Common myeloid progenitor, CD34-positive (primary cell): ENCODE results near the gene ANO2.

ENCODE experiments used
- CTCF ChIA-PET: fragments of 350-600 bp; sonication (Branson Sonifier 250); formaldehyde crosslinking; loops from one replicate; lab custom pipeline; 2021; ENCODE audit warnings: antibody characterized with exemption; lab: Charles Lee
- POLR2A ChIA-PET: fragments of 350-600 bp; sonication (Branson Sonifier 250); formaldehyde crosslinking; loops from one replicate; lab custom pipeline; 2021; ENCODE audit warnings: antibody characterized with exemption; lab: Charles Lee
- DNase-seq, 3 donors: peaks; one replicate each; pipeline versions ENCODE4 v3.0.0 to v3.0.0-alpha.2; 2013
- H3K27ac ChIP-seq, 2 experiments: 1 replicate in 1 of 2; 2 replicates in 1 of 2; pipeline ENCODE4 v1.7.0; 2013; ENCODE audit warnings: inconsistent platforms in 2 of 2, low read length in 2 of 2, mild to moderate bottlenecking in 2 of 2, low read depth in 1 of 2, moderate library complexity in 1 of 2; ENCODE audit not compliant: severe bottlenecking in 2 of 2, insufficient read depth in 1 of 2, poor library complexity in 1 of 2
- H3K27me3 ChIP-seq, 5 experiments: replicated peaks in 2 of 5; 1 replicate in 3 of 5; 2 replicates in 2 of 5; pipeline versions ENCODE4 v1.6.1 to v1.7.0; 2013; ENCODE audit warnings: low read length in 4 of 5, mild to moderate bottlenecking in 2 of 5, moderate library complexity in 2 of 5, inconsistent platforms in 1 of 5; ENCODE audit not compliant: insufficient read depth in 5 of 5, control insufficient read depth in 4 of 5
- H3K36me3 ChIP-seq, 4 experiments: 1 replicate in 2 of 4; 2 replicates in 2 of 4; pipeline versions ENCODE4 v1.6.1 to v1.7.0; 2013; ENCODE audit warnings: low read length in 3 of 4, control low read depth in 1 of 4, mild to moderate bottlenecking in 1 of 4; ENCODE audit not compliant: control insufficient read depth in 4 of 4, insufficient read depth in 4 of 4
- H3K4me1 ChIP-seq, 4 experiments: 1 replicate in 3 of 4; 2 replicates in 1 of 4; pipeline versions ENCODE4 v1.6.1 to v1.7.1; 2013; ENCODE audit warnings: low read length in 3 of 4, mild to moderate bottlenecking in 3 of 4, control low read depth in 1 of 4, inconsistent platforms in 1 of 4, moderate library complexity in 1 of 4; ENCODE audit not compliant: control insufficient read depth in 4 of 4, insufficient read depth in 4 of 4; ENCODE audit errors: control extremely low read depth in 1 of 4
- H3K4me3 ChIP-seq, 7 experiments: 1 replicate in 4 of 7; 2 replicates in 3 of 7; pipeline versions ENCODE4 v1.5.1 to v1.7.0; 2013; ENCODE audit warnings: mild to moderate bottlenecking in 7 of 7, low read length in 6 of 7, moderate library complexity in 6 of 7, inconsistent platforms in 2 of 7, low read depth in 2 of 7, control low read depth in 1 of 7; ENCODE audit not compliant: insufficient read depth in 4 of 7, control insufficient read depth in 1 of 7; ENCODE audit errors: extremely low read depth in 1 of 7
- H3K9me3 ChIP-seq, 5 experiments: 1 replicate in 4 of 5; 2 replicates in 1 of 5; pipeline versions ENCODE4 v1.6.1 to v1.7.1; 2013; ENCODE audit warnings: low read length in 4 of 5, mild to moderate bottlenecking in 2 of 5, inconsistent platforms in 1 of 5, low read depth in 1 of 5, moderate library complexity in 1 of 5; ENCODE audit not compliant: control insufficient read depth in 4 of 5, insufficient read depth in 2 of 5; ENCODE audit errors: control extremely low read depth in 1 of 5
- WGBS: methylation state at CpG from one replicate; pipeline ENCODE4 v1.1.5; 2013; ENCODE audit not compliant: insufficient coverage; 5-methylcytosine and 5-hydroxymethylcytosine counted together

Gene ANO2

DNA sequence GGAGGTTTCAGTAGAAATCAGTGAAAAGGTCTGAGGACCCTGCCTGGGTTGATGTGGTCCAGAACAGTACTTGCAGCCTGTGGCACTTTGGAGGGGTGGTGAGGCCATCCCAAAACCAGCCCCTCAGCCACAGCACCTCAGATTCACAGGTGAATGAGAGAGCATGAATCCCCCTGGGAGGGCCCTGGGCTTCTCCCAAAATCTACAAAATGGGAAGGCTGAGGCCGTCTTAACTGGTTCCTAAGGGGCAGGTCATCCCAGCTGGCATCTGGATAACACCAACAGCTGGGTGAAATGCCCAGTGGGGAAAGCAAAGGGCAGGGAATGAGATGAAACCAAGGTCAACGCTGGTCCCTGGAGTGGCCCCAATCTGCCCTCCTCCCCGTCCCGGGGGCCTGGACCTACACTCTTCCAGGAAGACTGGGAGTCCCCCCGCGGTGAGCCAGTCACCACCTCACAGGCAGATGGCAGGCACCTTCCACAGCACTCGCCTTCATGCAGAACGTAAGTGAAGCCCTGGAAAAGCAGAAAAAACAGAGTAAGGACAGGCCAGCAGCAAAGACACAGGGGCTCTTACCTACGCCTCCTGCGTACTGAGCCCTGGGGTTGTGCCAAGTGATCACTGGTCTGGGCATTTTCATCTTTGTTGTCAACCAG lies 26.3 kb upstream of the ANO2 start:
- H3K27ac ChIP-seq = no peak overlapping the region
- H3K4me3 ChIP-seq = no peak overlapping the region
- no peaks in the 10 kb centered on the region for H3K27me3 ChIP-seq
- H3K9me3 ChIP-seq = no peaks in the 10 kb centered on the region
- WGBS = 99% methylated on average over 10 of the region's 10 CpGs
- CTCF ChIA-PET = interaction anchor here (1.0 to 3.9 kb wide), 3 partner anchors 17 to 68 kb away, joined by 3 to 19 read pairs (median 6); no protein-coding TSS in a partner anchor
- H3K4me1 ChIP-seq = no peaks in the 10 kb centered on the region
- DNase-seq = no peak
- POLR2A ChIA-PET = no interaction called here
- H3K36me3 ChIP-seq = no peaks in the 10 kb centered on the region

DNA sequence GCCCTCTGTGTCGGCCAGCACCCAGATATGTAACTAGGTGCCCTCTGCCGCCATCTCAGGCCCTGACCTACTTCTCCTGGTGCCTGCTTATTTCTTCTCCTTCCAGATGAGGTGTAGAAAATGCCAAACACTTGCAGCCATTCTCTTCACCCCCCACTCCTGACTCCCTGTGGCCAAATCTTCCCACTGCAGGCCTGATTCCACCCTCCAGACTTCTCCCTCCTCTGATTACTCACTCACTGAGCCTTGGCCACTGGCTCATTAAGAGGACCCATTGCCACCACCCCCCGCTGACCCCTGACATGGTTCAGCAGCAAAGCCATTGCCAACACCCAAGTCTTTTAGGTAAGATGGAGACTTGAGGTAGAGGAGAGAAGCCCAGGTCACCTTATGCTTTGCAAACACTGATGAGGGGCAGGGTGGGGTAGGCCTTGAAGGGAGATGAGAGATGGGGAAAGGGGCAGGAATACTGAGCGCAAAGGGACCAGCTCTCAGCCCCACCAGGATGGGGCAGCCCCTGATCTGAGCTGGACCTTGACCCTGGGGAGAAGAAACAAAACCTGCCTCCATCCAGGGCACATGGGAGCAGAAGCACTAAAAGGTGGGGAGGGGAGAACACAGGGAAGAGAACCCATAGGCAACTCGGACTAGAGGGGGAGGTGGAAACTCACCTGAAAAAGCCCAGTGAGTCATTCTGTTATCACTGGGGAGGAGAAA lies 25.1 kb upstream of the ANO2 start:
- ChIA-PET POLR2A (no interaction called here), CTCF (interaction anchor here (1.1 to 1.2 kb wide), 2 partner anchors 18 to 69 kb away, joined by 3 to 5 read pairs; no protein-coding TSS in a partner anchor)
- no peaks in the 10 kb centered on the region for H3K9me3 ChIP-seq
- no peaks in the 10 kb centered on the region for H3K36me3 ChIP-seq
- no peak overlapping the region for H3K27ac ChIP-seq
- DNase-seq = no peak
- H3K27me3 ChIP-seq = no peaks in the 10 kb centered on the region
- H3K4me1 ChIP-seq = no peaks in the 10 kb centered on the region
- 98% methylated on average over 4 of the region's 5 CpGs for WGBS
- no peak overlapping the region for H3K4me3 ChIP-seq

DNA sequence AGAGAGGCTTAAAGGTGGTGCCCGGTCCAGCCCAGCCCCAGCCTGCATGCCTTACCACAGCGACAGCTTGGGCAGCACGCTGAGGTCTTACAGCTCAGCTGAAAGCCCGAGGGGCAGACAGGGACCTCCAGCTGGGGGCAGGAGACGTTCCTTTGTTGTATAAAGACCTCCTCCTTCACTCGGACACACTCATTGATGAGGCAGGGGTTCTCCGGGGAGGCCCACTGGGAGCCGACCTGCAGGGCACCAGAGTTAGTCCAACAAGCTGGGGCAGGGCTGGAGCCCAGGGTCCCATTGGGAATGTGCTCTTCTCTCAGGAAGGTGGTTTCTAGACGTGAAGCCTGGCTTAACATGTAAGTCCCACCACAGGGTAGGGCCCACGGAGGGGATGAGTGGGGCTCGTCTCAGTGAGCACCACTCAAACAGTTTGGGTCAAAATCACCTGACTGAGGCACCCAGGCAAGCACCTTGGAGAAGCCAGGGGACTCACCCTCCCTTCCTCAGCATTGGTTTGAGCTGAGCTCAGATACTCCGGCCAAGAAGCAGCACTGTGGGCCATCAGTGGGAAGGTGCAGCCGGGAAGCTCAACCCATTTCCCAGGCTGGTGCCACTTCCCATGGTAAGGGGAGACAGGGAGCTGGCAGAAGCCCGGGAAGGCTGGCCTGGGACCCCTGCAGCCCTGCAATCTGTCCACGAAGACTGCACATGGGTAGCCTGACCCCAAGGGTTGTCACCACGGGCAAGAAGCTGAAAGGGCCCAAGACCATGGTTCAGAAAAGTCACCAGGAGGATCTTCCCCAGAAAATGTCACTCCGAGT lies 24.3 kb upstream of the ANO2 start:
- H3K9me3 ChIP-seq = no peaks in the 10 kb centered on the region
- POLR2A ChIA-PET = no interaction called here
- H3K4me3 ChIP-seq = no peak overlapping the region
- H3K27me3 ChIP-seq = no peaks in the 10 kb centered on the region
- no peak overlapping the region for H3K27ac ChIP-seq
- CTCF ChIA-PET = interaction anchor here (1.1 to 1.2 kb wide), 2 partner anchors 19 to 69 kb away, joined by 3 to 5 read pairs; no protein-coding TSS in a partner anchor
- WGBS = 94% methylated on average over 16 of the region's 17 CpGs
- no peaks in the 10 kb centered on the region for H3K36me3 ChIP-seq
- no peak for DNase-seq
- H3K4me1 ChIP-seq = peaks cover 0 to 6% (median 0%) of the 10 kb centered on the region in 4 experiments

DNA sequence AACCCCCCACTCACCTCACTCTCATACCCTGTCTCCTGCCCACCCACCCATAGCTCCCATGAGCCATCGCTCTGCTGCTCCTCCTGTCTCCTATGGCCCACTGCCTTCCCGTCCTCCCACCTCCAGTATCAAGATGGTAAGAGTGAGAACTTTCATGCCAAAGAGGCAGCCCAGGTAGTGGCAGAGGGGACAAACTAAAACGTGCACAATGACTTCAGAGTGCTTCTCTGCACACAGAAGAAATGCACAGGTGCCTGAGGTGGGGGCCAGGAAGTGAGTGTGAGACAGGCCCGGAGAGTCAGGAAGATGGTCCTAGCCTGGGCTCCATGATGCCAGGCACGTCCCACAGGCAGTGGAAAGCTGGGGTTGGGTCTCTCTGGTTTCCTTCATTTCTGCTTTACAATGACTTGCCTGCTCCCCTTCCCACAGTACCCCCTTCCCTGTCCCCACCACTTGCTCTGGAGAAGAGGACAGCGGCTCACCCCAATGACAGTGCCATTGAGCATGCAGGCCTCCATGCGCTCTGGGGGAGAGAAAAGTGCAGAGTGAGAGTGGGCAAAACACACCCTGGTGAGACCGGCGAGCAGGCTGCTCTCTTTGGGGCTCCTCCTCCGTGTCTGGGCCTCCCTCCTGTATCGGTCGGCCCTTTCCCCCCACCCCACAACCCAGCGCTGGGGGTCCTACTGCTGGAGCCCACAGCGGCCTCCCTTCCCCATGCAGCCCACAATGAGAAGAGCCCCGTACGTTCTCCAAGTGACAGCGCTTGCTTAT lies 22.8 kb upstream of the ANO2 start:
- Histone ChIP-seq H3K36me3 (no peaks in the 10 kb centered on the region), H3K27me3 (no peaks in the 10 kb centered on the region), H3K4me3 (no peak overlapping the region), H3K4me1 (peaks cover 0 to 6% (median 0%) of the 10 kb centered on the region in 4 experiments), H3K27ac (no peak overlapping the region), H3K9me3 (no peaks in the 10 kb centered on the region)
- POLR2A ChIA-PET = no interaction called here
- no peak for DNase-seq
- CTCF ChIA-PET = interaction anchor here (0.6 to 2.4 kb wide), 2 partner anchors 20 to 23 kb away, joined by 3 to 12 read pairs; no protein-coding TSS in a partner anchor
- 96% methylated on average over 6 of the region's 17 CpGs for WGBS

DNA sequence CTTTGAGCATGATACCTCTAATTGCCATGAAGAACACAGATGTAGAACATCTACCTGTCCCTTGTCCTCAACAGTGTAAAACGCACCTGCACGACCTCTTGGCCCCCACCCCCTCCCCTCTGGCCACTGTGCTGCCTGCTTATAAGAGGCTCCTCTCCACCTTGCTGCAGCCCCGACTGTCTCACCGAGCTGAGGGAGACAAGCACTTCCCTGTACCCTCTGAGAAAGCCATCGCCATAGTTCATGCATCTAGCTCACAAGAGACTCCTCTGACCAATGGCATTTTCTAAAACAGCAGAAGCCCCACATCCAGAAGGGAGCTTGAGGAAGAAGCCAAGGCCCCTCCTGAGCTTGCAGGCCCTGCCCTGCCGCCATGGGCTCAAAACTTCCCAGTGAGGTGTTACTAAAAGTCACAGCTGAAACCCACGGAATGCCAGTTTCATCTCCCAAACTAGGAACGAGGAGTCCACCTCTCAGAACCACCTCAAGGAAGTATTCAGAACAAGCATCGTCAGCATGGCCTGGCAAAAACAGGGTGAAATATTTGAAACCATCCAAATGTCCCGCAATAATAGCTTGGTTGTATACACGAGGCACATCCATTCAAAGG lies 21.5 kb upstream of the ANO2 start:
- no peaks in the 10 kb centered on the region for H3K9me3 ChIP-seq
- CTCF ChIA-PET = interaction anchor here (0.8 to 3.7 kb wide), 11 partner anchors 15 to 222 kb away, joined by 3 to 20 read pairs (median 4); partner anchors contain the start of gene ANO2
- H3K36me3 ChIP-seq = no peaks in the 10 kb centered on the region
- H3K27ac ChIP-seq = no peak overlapping the region
- POLR2A ChIA-PET = no interaction called here
- H3K4me3 ChIP-seq = no peak overlapping the region
- WGBS = 95% methylated on average over 11 of the region's 11 CpGs
- no peak for DNase-seq
- H3K27me3 ChIP-seq = no peaks in the 10 kb centered on the region
- H3K4me1 ChIP-seq = peaks cover 0 to 6% (median 0%) of the 10 kb centered on the region in 4 experiments

DNA sequence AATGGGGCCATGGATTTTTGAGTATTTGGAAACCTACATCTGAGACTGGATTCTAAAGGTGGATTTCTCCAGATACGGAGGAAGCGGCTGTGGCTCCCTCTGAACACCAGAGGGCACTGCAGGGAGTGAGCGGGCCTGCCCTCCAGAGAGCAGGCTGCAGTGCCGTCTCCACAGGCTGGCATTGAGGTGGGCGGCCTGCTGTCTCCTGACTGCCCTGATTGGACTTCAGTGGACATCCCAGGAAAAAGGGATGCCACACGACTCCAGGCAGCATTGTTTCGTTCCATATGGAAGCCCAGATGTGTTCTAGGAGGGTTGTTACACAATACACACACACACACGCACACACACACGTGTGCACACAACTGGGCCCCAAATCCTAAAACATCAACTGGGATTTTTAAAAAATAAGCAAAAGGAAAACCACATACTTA lies 20.9 kb upstream of the ANO2 start:
- Histone ChIP-seq H3K36me3 (no peaks in the 10 kb centered on the region), H3K27me3 (no peaks in the 10 kb centered on the region), H3K4me3 (no peak overlapping the region), H3K4me1 (peaks cover 0 to 6% (median 0%) of the 10 kb centered on the region in 4 experiments), H3K9me3 (no peaks in the 10 kb centered on the region), H3K27ac (no peak overlapping the region)
- 6% methylated on average over 5 of the region's 9 CpGs for WGBS
- DNase-seq = peak; percentile 38 to 61 (median 60)
- CTCF ChIA-PET = interaction anchor here (1.1 to 3.7 kb wide), 8 partner anchors 21 to 318 kb away, joined by 3 to 20 read pairs (median 4); partner anchors contain the start of gene ANO2
- POLR2A ChIA-PET = no interaction called here
